Measurements from ENCODE around the gene AKR1A1. TPM values are rescaled to one million over a fixed set of nuclear protein-coding genes. Genes with fewer than 3 reads are reported as not detected.
"Not testable (repeated sequence)": the region's sequence is repeated elsewhere in the genome, so short reads cannot be mapped to it uniquely, and the experiment has no call there.

Gene AKR1A1
- polyA plus RNA-seq = 100 to 1,000 TPM; 108 to 162 (median 158) TPM

- H3K27ac ChIP-seq (ENCODE audit: low read depth, low read length) = no peak within 1 kb of the TSS
- 1 to 3% (median 2%) methylated on average over 47 of the region's 47 CpGs for WGBS, 3 donors
These were observed at the start of gene AKR1A1 for GRCh38 chr1:45550401-45551351. AKR1A1 (plus strand) TSS chr1:45550826; CDS start chr1:45561795, 10,969 bp downstream.

- 53 to 90% (median 90%) methylated on average over 2 of the region's 2 CpGs for WGBS, 3 donors
- no peak overlapping the region for H3K27ac ChIP-seq (ENCODE audit: low read depth, low read length)
These were observed 49.1 kb upstream of the AKR1A1 start for GRCh38 chr1:45501505-45501859.

GRCh38 chr1:45503462-45504360 lies 46.9 kb upstream of the AKR1A1 start:
- no peak overlapping the region for H3K27ac ChIP-seq (ENCODE audit: low read depth, low read length)
- WGBS, 3 donors = 91 to 95% (median 93%) methylated on average over 13 to 14 of the region's 14 CpGs

- 89 to 94% (median 89%) methylated on average over 6 of the region's 6 CpGs for WGBS, 3 donors
- H3K27ac ChIP-seq (ENCODE audit: low read depth, low read length) = no peak overlapping the region
These were observed 43.4 kb upstream of the AKR1A1 start for GRCh38 chr1:45507195-45507594.

- 88 to 92% (median 89%) methylated on average over 4 of the region's 4 CpGs for WGBS, 3 donors
- H3K27ac ChIP-seq (ENCODE audit: low read depth, low read length) = no peak overlapping the region
These were observed 42.7 kb upstream of the AKR1A1 start for GRCh38 chr1:45507893-45508292.

- H3K27ac ChIP-seq (ENCODE audit: low read depth, low read length) = no peak overlapping the region
- WGBS, 3 donors = 72 to 79% (median 78%) methylated on average over 15 of the region's 15 CpGs
These were observed 42.1 kb upstream of the AKR1A1 start for GRCh38 chr1:45508295-45509151.

GRCh38 chr1:45510036-45510971 lies 40.3 kb upstream of the AKR1A1 start:
- 64 to 78% (median 76%) methylated on average over 9 of the region's 9 CpGs for WGBS, 3 donors

GRCh38 chr1:45510972-45511527 lies 39.6 kb upstream of the AKR1A1 start:
- 86 to 90% (median 89%) methylated on average over 4 of the region's 4 CpGs for WGBS, 3 donors
- no peak overlapping the region for H3K27ac ChIP-seq (ENCODE audit: low read depth, low read length)

More at GRCh38 chr1:45510036-45510971, 40.3 kb upstream of the AKR1A1 start:
- H3K27ac ChIP-seq (ENCODE audit: low read depth, low read length) = no peak overlapping the region

- H3K27ac ChIP-seq (ENCODE audit: low read depth, low read length) = no peak overlapping the region
- WGBS, 3 donors = 93 to 98% (median 97%) methylated on average over 1 of the region's 1 CpG
These were observed 38.0 kb upstream of the AKR1A1 start for GRCh38 chr1:45512641-45513054.

- WGBS, 3 donors = 68 to 74% (median 69%) methylated on average over 9 of the region's 9 CpGs
- not testable (repeated sequence) for H3K27ac ChIP-seq (ENCODE audit: low read depth, low read length)
These were observed 36.9 kb upstream of the AKR1A1 start for GRCh38 chr1:45513532-45514260.

GRCh38 chr1:45516036-45516435 lies 34.6 kb upstream of the AKR1A1 start:
- H3K27ac ChIP-seq (ENCODE audit: low read depth, low read length) = no peak overlapping the region
- 60 to 86% (median 70%) methylated on average over 3 of the region's 3 CpGs for WGBS, 3 donors

- H3K27ac ChIP-seq (ENCODE audit: low read depth, low read length) = no peak overlapping the region
- 83 to 85% (median 84%) methylated on average over 4 of the region's 4 CpGs for WGBS, 3 donors
These were observed 34.2 kb upstream of the AKR1A1 start for GRCh38 chr1:45516465-45516864.

GRCh38 chr1:45518366-45518765 lies 32.3 kb upstream of the AKR1A1 start:
- WGBS, 3 donors = 88 to 95% (median 90%) methylated on average over 4 of the region's 4 CpGs
- H3K27ac ChIP-seq (ENCODE audit: low read depth, low read length) = not testable (repeated sequence)

GRCh38 chr1:45518910-45519309 lies 31.7 kb upstream of the AKR1A1 start:
- WGBS, 3 donors = 3 to 20% (median 15%) methylated on average over 1 of the region's 1 CpG
- no peak overlapping the region for H3K27ac ChIP-seq (ENCODE audit: low read depth, low read length)

GRCh38 chr1:45519774-45520173 lies 30.9 kb upstream of the AKR1A1 start:
- H3K27ac ChIP-seq (ENCODE audit: low read depth, low read length) = not testable (repeated sequence)
- 78 to 86% (median 82%) methylated on average over 16 of the region's 16 CpGs for WGBS, 3 donors

Measured in adipose tissue (tissue), 3 donors.